HG03159 (cell line): Measurements from ENCODE around the gene EPM2A.
"Not testable (repeated sequence)": the region's sequence is repeated elsewhere in the genome, so short reads cannot be mapped to it uniquely, and the experiment has no call there.

Experiments used
- ATAC-seq: cut with Tn5 transposase; IDR thresholded peaks from one replicate; pipeline ENCODE4 v1.9.1; 2021; ENCODE audit warnings: mild to moderate bottlenecking, moderate library complexity; ENCODE audit not compliant: unreplicated experiment

The EPM2A gene

DNA sequence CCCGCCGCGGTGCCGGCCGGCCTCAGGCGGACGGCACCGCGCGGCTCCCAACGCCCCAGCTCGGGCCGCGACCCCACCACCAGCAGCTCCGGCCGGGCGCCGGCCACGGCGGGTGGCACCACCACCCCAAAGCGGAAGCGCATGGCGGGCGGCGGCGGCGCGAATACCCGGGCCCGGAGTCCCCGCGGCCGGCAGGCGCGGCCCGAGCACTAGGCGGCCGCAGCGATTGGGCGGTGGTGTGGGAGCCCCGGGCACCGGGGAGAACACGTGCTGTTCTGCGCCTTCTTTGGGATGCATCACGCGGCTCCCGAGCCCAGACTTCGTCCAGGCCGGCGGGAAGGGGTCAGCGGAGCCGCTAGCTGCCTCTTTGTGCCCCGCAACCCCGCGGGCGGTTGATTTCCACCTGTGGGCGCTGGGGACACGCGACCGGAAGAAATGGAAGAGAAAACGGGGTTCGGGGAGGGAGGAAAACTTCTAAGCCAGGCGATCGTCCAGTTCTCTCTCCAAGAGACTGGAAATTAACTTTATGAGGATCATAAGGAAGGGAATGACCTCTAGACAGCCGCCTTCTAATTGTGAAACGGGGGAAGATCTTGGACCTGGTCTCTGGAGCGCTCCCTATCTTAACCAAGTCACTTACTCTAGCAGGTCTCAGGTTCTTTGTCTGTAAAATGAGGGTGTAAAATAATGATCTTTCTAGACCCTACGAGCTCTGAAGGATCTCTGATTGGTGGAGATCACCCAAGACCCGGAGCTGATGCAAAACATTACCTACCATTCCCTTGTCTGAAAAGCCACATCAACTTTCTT lies at the start of gene EPM2A:
Gene EPM2A, minus strand, starts transcription at position 165 of the 810 bp plus-strand sequence. Its CDS starts 22 bp downstream, at position 143.
- peak; percentile 76 for ATAC-seq

DNA sequence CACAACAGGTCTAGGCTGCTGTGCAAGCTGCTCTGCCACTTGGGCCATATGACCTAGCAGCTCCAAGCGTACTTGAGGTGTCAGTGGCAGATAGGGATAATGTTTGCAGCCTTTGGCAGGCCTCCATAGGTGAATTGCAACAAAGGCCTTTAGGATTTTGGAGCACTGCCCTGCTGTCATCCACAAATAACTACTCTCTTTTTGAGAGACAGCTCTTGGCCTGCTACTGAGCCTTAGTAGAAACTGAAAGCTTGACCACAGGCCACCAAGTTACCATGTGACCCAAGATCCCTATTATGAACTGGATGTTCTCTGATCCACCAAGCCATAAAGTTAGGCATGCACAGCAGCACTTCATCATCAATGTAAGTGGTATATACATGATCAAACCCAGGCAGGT lies 49.4 kb upstream of the EPM2A start:
- peak; percentile 85 for ATAC-seq

DNA sequence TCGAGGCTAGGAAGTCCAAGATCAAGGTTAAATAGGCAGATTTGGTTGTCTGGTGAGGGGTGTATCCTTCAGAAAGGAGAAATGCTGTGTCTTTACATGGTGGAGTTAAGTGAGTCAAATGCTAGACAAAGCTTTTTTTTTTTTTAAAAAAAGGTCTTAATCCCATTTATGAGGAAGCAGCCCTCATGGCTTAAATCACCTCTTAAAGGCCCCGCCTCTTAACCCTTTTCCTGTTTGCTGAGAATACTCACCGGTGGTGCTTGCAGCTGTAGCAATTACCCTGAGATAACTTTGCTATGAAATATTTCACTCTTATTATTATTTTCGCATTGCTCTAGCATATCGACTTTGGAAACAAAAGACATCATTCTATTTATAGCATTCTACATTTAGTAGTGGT lies 48.5 kb upstream of the EPM2A start:
- ATAC-seq = no peak

DNA sequence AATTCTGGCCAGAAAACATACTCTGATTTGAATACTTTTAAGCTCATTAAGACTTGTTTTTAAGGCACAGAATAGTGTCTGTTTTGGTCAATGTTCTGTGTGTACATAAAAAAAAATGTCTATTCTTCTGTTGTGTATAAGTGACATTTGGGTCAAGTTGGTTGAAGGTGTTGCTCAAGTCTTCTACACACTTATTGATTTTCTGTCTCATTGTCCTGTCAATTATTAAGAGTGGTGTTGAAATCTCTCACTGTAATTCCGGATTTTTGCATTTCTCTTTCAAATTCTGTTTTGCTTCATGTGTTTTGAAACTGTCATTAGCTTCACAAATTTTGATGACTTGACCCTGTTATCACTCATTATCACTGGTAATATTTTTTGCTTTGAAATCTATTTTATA lies 37.5 kb upstream of the EPM2A start:
- no peak for ATAC-seq

DNA sequence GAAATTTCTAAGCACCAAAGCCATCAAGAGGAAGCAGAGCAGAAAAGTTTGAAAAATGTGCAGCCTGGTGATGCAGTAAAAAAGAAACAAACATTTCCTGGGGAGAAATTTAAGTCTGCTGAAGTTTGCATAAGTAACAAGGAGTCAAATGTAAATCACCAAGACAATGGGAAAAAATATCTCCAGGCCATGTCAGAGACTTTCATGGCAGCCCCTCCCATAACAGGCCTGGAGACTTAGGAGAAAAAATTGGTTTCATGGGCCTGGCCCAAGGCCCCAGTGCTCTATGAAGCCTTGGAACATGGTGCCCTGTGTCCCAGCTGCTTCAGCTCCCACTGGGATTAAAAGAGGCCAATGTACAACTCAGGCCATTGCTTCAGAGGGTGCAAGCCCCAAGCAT lies 30.1 kb upstream of the EPM2A start:
- ATAC-seq = no peak

DNA sequence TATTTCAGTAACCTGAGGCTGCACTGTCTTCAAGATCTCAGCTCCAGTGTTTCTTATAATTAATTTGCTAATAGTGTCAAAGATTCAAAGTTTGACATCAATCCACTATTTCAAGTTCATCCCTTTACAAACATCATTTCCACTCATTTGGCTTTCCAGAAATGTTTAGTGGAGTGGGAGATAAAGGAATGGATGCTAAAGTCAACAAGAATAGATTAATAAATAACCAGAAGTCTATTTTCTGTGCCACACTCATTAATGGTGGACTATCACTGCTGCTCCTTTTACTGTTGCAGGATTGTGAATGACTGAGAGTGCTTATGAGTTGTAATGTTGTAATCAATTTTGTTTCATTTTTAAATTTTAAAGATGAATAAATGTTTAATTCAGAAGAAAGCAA lies 28.4 kb upstream of the EPM2A start:
- ATAC-seq = no peak

DNA sequence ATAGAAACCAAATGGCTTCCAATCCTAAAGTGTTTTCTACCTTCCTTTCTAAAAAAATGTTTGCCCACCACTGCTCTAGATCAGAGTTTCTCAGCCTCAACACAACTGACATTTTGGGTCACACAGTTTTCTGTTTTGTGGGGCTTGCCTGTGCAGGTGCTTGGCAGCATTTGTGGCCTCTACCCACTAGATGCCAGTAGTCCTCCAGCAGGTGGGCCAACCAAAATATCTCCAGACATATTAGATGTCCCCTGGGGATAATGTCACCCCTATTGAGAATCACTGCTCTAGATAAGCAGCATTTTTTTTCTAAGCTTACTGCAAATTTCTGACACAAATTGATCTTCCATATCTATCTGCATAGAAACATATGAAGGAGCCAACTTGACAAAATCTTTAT lies 26.3 kb upstream of the EPM2A start:
- peak; percentile 71 for ATAC-seq

DNA sequence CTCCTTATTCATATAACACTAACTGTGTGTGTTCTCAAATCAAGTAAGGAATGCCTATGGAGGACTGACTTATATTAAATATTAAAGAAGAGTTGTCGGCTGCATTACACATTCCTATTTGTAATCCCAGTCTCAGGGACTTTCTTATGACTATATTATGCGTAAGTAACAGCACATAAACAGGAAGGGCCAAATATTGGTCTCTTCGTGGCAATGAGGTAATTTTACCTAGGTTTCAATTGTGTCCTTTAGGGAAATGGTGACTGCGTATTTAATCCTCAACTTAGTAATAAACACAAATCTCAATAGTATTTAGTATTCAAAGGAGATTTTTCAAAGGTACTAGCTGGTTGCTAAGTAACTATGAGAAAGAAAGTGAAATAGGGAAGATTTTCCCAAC lies 22.8 kb upstream of the EPM2A start:
- no peak for ATAC-seq

DNA sequence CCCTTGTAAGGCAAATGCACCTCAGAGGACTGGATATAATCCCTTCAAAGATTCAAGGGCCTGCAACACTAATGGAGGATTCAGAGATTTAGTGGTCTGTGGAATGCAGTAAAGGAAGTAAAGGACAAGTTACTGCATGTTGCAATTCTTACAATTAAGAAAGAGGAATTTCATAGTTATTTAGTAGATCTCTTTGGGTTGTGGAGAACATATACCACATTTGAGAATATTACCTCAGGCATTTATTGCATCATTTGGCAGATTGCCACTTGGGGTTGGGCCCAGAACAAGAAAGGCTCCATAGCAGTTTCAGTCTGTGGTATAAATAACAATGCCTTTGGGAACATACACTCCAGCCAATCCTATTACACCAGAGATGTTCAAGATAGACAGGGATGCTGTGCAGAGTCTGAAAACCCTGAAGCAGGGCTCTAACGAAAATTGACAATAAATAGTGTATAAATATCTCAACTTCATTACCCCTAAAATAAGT lies 20.9 kb upstream of the EPM2A start:
- ATAC-seq = no peak

DNA sequence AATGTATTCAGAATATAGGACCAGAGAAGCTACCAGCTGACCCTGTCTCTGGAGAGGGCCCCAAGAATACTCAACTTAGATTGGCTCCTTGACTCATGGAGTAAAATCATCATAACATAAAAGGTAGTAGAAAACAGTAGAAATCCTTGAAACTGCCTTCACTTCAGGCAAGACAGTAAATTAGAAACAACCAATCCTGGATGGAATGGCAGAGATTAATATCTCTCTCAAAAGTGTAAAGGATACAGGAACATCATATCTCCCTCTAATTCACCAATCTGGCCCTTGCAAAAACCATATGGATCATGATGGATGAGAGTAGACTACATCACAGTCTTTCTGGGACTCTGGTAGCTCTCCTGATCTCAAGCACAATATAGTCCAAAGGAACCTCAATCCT lies 20.4 kb upstream of the EPM2A start:
- ATAC-seq = no peak

DNA sequence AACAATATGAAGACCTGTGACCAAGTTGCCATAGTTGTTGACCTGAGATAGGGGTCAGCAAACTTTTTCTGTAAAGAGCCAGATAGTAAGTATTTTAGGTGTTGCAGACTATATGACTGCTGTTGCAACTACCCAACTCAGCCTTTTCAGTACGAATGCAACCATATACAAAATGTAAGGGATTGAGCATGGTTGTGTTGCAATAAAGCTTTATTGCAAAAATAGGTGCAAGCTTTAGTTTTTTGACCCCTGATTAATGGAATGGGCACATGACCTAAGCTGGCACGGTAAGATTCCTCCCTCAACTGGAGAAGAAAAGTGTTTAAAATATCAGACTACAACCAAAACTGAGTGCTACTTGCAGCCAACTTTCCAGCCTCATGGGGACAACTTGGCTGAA lies 17.3 kb upstream of the EPM2A start:
- ATAC-seq = no peak

DNA sequence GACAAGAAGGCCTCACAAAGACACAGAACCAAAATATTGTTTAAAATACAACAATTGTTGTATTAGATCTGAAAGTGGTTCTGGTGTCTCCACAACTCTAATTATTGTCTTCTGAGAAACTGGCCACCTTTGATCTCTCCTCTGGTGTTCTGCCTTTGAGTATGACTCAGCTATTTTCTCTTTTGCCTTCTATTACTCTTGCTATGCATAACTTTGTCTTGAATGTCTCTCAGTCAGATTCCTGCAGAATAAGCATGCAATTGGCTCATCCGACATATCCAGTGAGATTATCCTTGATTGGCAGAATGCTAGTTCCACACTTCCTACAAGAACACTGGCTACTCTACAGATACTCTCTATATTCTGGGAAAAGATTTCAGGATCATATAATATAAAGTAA lies 14.3 kb upstream of the EPM2A start:
- peak; percentile 83 for ATAC-seq

DNA sequence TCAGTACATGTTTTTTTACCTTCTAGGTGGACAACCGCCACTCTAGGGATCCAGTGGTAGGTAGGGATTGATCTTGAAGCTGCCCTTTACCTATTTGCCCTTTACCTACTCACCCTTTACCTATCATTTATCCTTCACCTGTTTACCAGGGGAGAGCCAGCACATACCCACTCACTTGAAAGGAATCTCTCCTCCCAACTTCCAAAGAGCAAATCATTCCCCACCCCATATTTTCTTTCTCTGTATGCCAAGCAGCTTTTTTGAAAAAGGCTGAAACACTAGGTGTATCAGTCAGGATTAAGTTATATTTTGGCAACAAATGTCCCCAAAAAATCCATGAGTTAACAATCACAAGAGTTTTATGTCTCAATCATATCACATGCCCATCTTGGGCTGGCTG lies 10.5 kb upstream of the EPM2A start:
- no peak for ATAC-seq

DNA sequence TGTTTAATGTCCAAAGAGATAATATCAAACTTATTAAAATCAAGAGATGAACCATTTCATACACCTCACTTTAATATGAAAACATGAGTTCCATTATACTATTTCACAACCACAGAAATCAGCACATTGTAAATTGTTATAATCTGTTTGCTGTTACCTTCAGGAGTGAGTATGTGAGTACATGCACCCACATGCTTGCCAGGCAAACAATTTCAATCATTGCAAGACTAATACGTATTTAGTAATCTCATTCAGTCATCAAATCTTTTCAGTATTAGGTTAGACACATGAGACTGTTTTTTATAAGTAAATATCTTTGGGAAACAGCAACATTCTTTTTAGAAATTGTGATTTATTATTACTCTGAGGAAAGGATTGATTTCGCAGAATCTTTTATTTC lies 9.3 kb upstream of the EPM2A start:
- no peak for ATAC-seq

DNA sequence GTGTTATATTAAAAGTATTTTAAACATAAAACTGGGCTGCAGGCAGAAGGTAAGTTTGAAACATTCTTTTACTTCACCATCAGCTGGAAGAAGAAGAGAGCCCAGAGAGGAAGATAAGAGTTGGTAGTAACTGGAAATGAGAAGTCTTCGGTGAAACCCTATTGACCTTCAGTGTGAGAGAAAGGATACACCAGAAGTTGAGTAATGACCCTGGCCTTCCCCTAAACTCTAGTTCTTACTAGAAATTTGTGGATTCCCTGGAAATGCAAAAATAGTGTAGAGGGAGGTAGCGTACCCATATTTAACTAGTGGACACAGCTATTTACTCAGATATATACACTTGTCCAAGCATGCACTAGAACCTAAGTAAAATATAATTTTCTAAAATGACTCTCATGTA lies 8.0 kb upstream of the EPM2A start:
- ATAC-seq = no peak

DNA sequence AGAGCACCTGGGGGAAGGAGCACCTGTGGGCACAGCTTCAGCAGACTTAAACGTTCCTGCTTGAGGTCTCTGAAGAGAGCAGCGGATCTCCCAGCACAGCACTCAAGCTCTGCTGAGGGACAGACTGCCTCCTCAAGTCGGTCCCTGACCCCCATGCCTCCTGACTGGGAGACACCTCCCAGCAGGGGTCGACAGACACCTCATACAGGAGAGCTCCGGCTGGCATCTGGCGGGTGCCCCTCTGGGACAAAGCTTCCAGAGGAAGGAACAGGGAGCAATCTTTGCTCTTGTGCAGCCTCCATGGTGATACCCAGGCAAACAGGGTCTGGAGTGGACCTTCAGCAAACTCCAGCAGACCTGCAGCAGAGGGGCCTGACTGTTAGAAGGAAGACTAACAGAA lies 7.2 kb upstream of the EPM2A start:
- ATAC-seq = not testable (repeated sequence)

DNA sequence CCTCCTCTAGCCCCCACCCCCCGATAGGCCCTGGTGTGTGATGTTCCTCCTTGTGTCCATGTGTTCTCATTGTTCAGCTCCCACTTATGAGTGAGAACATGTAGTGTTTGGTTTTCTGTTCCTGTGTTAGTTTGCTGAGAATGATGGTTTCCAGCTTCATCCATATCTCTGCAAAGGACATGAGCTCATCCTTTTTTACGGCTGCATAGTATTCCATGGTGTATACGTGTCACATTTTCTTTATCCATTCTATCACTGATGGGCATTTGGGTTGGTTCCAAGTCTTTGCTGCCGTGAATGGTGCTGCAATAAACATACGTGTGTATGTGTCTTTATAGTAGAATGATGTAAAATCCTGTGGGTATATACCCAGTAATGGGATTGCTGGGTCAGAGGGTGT lies 4.4 kb upstream of the EPM2A start:
- ATAC-seq = not testable (repeated sequence)

DNA sequence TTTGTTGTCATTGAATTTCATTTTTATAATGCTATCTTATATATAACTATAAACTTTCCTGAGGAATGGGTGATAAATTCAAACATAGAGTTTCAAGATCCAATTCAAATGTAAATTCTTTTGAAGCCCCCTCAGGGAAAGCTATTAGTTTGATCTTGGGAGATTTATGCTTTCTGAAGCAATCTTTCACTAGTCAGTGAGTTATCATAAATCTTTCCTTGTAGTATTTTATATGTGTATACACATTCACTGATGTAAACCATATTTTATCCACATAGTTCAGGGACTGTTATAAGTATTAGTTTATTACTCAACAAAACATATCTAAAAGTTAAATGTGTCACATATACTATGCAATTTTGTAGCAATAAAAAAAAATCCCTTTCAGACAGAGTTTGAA lies 2.9 kb upstream of the EPM2A start:
- no peak for ATAC-seq

DNA sequence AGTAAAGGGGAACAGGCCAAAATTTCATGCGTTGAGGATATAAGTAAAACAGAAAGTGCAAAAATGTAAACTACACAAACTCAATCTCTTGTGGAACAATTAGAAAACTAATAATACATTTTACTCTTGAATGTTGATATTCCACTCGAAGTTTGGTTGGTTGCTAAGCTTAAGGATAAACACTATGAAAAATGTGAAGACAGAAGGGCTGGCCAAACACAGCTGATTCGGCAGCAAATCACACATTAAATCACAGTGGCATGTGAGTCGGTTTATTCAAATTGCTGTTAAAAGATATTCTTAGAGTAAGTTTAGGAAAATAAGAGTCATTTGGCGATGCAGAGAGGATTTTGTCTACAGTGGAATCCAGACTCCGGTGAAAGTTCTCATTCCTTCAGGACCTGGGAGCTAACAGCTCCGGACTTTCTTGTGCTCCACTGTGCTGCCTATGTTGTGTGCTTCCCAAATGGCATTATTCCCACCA lies 1.4 kb upstream of the EPM2A start:
- ATAC-seq = no peak

DNA sequence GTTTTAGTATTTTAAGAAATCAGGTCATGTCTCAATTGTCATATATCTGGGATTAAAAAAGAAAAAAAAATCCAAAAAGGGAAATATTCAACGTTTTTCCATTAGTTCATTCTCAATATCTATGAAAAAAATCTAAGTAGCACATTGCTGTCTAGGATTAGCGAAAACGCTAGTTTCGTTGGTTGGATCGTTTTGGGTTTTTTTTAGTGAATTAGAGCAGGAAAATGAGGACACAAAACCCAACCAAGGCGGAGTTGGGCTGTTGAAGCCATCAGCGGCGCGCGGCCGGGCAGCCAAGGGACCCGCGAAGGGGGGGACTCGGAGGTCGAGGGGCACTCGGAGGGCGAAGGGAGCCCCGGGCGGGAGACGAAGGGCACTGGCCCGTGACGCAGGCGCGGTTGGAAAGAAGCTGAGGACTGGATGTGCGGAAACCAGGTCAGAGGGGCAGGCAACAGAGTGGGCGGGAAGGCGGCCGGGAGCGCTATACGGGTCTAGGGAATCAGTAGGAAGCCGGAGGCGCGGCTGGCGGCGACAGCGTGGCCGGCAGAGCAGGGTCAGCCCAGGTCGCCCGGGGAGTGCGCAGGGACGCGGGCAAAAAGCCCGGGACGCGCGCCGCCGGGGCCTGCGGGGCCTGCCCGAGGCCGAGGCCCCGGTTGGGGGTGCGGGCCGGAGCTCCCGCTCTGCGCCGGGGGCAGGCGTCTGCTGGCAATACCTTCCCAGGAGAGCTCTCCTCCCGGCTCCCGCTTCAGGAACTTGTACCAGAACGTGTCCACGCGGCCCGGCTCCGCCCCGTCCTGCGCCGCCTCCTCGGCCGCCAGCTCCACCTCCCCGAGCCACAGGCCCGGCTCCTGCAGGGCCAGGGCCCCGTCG lies 599 bp downstream of the EPM2A start:
- ATAC-seq = peak; percentile 60

DNA sequence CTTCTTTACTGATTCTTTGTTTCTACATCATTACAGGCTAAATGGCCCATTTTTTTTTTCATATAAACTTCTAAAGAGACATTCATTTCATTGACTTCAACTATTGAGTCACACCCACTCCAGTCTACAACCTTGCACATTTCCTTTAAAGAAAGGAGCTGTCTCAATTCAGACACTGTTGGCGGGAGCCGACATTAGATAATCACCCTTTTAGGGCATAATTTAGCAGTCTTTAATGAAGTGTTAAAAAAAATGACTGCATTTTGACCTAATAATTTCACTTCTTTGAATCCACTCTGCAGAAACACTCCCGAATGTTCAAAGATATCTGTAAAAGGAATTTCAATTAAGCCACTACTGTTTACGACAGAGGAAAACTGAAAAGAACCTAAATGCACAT lies 1.5 kb downstream of the EPM2A start:
- no peak for ATAC-seq

DNA sequence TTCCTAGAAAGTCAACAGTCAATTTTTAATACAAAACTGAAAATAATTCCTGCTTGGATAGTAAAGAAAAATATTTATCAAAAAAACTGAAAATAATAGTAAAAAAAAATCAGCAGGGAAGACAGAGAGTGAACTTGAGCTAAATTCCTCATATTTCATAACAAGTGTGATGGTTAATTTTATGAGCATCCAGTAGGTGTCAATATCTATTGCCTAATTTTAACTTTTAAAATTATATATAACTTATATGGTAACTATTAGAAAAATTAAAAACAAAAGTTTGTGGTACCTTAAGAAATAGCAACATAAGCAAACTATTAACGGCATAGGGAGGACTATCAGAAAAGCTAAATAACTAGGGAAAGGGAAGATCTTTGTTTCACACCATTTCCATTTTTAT lies 2.1 kb downstream of the EPM2A start:
- no peak for ATAC-seq
